Hindlimb muscle (tissue), 1 donor: ENCODE data around the gene TPRA1. TPM values are rescaled to one million over a fixed set of nuclear protein-coding genes. Genes with fewer than 3 reads are reported as not detected.
A peak's percentile ranks its signal among the peaks of the same experiment; 100 is the strongest.

Experiments
- DNase-seq: peaks from one replicate; pipeline ENCODE4 v3.0.0-alpha.2; 2013
- polyA plus RNA-seq: library from polyadenylated mRNA; unstranded; fragments of 120-200 nt; gene quantifications from one replicate; pipeline ENCODE4 v1.2.1, GENCODE V29; 2013; ENCODE audit not compliant: insufficient read length

The TPRA1 gene
- 24.2 TPM for polyA plus RNA-seq

GRCh38 chr3:127590593-127591465, at the start of gene TPRA1:
TPRA1 (minus strand) TSS chr3:127590733; CDS start chr3:127580146, 10,587 bp downstream.
- peak; percentile 93 for DNase-seq

GRCh38 chr3:127640042-127640355, 49.5 kb upstream of the TPRA1 start:
- no peak for DNase-seq

DNA sequence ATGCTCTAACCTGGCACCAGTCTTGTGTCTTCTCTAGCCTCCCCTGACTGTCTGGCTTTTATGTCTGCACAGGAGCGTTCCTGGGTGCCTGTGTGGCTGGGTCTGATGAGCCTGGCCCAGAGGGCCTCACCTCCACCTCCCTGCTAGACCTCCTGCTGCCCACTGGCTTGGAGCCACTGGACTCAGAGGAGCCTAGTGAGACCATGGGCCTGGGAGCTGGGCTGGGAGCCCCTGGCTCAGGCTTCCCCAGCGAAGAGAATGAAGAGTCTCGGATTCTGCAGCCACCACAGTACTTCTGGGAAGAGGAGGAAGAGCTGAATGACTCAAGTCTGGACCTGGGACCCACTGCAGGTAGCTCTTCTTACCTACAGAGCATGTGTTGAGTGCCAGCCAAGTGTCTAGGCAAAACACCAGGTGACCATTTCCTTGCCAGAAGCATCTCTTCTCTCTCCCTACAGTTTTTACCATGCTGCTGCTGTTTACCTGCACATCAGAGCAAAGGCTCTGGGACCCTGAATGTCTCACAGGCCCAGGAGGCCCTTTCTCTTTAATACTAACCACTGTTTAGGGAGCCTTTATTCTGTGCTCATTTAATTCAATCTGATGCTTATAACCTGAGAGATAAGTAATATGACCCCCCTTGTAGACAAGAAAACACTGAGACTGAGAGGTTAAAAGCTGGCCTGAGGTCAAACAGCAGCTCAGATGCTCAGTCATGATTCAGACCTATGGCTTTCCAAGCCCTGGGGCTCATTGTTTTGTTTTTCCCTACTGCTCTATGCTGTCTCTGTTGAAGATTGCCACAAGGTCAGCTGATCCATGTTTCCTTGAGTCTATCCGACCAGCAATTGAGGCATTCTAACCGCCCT, 48.9 kb upstream of the TPRA1 start:
- no peak for DNase-seq

GRCh38 chr3:127637971-127638370, 47.4 kb upstream of the TPRA1 start:
- DNase-seq, result no peak

- no peak for DNase-seq
Observed at GRCh38 chr3:127637546-127637945, 47.0 kb upstream of the TPRA1 start.

DNA sequence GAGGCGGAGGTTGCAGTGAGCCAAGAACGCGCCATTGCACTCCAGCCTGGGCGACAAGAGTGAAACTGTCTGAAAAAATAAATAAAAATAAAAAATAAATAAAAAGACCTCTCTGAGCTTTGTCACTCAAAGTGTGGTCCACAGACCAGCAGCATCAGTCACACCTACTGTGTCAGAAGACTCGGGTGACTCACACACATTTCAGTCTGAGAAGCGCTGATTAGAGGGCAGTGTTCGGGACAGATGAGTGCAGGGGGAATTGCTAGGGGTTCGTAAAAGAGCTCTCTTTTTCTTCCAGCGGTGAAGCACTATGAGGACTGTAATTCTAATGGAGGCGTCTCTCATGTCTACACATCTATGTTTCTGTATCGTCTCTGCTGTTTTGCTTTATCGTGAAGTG, 44.1 kb upstream of the TPRA1 start:
- no peak for DNase-seq

DNA sequence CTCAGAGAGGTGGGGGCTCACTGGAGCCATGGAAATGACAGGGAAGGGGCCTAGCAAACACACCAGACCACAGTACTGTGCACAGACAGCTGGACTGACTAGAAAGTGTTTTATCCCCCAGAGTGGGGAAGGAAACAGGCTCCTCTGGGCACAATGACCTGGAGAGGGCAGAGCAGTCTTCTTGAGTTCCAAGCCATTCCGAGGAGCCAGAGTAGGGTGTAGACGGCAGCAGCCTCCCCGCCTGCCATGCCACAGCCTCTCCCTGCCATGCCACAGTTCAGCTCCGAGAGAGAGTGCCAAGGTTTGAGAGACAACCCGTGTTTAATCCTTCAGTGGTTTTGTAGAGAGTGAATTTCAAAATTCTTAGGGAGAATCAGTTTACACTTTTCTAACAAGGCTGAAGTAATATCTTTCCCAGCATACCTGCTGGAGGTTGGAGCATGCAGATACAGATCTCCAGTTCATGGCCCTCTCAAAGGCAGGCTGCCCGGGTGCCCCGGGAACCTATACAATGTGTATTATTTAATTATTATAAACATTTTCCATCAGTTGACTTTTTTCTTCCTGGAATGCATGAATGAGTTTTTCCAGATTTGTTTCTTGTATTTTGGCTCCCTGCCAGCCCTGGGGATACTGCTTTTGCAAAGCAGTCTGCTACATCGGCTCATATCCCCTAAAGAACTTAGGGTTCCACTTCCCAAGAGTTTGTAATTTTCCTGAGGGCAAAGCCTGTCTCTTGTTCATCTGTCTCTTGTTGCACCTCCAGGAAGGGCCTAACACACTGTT, 41.7 kb upstream of the TPRA1 start:
- DNase-seq, result no peak

- DNase-seq, result no peak
Observed at GRCh38 chr3:127630811-127631714, 40.5 kb upstream of the TPRA1 start.

DNA sequence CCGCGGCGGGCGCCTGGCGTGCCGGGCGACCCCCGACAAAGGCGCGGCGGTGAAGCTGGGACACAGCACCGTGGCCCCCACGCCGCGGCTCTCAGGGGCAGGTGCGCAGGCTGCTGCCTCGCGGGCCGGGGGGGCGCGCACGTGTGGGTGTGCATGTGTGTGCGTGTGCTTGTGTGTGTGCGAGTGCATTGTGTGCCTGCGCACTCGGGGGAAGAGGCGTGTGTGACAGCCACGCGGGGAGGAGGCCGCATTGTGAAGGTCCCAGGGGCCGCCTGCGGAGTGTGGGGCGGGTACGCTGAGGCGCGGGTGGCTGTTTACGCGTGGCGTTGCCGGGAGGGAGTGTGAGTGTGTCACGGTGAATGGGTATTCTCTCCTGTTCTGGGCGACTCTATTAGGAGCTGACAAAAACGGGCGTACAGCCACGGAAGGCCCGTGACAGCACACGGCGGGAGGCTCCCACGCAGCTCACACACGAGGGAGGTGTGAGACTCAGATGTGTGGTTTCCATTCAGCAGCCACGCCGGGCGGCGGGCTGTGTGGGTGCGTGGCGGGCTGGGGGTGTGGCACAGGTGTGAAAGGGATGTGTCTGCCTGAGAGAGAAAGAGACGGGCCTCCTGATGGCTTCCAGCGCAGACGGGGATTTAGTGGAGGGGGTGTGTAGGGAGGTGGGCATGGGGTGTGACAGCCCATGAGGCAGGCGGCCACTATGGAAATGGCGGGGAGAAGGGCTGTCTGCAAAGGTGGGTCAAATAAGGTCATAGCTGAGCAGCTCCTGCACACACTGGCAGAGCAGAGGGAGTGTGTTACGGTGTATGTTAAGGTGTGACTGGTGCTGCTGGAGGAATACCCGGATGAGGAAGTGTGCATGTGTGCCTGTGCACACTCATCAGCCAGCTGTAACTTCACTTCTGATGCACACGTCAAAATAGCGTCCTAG, 39.2 kb upstream of the TPRA1 start:
- no peak for DNase-seq

- DNase-seq, result peak; percentile 75
Observed at GRCh38 chr3:127628788-127629466, 38.4 kb upstream of the TPRA1 start, which contains the start of gene PODXL2. PODXL2 (plus strand) TSS chr3:127629185; CDS start chr3:127629220, 35 bp downstream.

- DNase-seq, result no peak
Observed at GRCh38 chr3:127628426-127628787, 37.9 kb upstream of the TPRA1 start.

- DNase-seq, result no peak
Observed at GRCh38 chr3:127625821-127626220, 35.3 kb upstream of the TPRA1 start.

GRCh38 chr3:127624063-127624462, 33.5 kb upstream of the TPRA1 start:
- DNase-seq, result no peak

DNA sequence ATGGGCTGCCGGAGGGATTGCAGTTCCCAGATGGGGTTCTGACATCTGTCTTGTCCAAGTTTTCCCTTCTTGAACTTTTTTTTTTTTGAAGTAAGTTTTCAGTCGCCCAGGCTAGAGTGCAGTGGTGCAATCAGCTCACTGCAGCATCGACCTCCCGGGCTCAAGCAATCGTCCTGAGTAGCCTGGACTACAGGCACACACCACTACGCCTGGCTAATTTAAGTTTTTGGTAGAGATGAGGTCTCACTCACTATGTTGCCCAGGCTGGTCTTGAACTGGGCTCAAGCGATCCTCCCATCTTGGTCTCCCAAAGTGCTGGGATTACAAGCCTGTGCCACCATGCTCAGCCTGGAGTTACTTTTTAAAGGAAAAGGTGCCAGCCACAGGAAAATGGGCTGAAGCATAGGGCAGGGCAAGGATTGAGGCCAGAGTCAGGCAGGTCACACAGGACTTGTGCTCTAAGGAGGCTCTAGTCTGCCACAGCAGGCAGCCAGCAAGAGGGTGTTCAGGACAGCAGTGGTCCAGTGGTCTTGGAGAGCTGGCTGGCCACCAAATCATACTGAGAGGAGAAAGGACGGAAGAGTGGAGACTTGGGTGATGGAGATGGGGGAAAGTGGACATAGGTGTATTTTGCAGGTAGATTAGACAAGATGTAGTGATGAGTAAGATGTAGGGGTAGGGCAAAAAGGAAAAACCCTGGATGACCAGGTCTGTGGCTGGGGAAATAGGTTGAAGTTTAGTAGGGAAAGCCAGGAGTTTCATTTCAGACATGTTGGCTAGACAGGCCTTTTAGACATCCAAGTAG, 32.4 kb upstream of the TPRA1 start:
- no peak for DNase-seq

GRCh38 chr3:127622031-127622430, 31.5 kb upstream of the TPRA1 start:
- no peak for DNase-seq

- no peak for DNase-seq
Observed at GRCh38 chr3:127620637-127621375, 30.3 kb upstream of the TPRA1 start.

DNA sequence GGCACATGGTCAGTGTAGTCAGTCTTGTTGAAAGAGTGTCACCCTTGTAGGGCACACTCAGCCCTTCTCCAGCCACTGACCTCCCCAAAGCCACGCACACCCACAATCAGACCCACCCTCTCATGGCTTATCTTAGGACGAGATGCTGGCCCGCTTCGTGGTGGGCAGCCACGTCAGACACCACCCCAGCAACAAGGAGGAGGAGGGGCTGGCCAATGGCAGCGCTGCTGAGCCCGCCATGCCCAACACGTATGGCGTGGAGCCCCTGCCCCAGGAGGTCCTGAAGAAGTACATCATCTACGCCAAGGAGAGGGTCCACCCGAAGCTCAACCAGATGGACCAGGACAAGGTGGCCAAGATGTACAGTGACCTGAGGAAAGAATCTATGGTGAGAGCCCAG, 28.4 kb upstream of the TPRA1 start:
- no peak for DNase-seq
